Measurements from ENCODE around the gene TUFT1. TPM values are rescaled to one million over a fixed set of nuclear protein-coding genes. Genes with fewer than 3 reads are reported as not detected.

Gene TUFT1
- polyA plus RNA-seq, 2 of the 4 experiments (the other 2 are of a cell fraction) = 21.1 to 27.5 TPM

DNA sequence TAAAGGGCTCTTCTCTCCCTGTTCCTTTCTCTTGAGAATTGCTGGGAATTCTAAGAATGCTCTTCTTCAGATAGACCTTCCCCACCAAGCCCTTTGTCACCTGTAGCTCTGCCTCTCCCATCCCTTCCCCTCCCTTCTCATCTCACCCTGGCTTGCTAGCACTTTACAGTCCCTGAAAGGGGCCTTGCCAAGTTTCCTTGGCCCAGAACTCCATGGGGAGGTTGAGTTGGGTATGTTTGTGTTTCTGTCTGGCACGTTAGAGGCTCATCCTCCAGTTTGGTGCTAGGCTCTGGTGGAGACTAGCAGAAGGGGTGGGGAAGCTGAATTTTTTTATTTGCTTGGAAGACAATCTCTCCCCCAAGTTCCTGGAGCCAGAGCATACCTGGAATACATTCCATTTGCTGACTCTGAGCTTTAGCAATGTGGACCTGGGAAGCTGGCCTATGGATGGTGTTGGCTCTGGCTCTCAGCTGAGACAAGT, 24.0 kb upstream of the TUFT1 start (continued):
- TF ChIP-seq, protein P1, sequence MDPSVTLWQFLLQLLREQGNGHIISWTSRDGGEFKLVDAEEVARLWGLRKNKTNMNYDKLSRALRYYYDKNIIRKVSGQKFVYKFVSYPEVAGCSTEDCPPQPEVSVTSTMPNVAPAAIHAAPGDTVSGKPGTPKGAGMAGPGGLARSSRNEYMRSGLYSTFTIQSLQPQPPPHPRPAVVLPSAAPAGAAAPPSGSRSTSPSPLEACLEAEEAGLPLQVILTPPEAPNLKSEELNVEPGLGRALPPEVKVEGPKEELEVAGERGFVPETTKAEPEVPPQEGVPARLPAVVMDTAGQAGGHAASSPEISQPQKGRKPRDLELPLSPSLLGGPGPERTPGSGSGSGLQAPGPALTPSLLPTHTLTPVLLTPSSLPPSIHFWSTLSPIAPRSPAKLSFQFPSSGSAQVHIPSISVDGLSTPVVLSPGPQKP (IDR thresholded peaks at IDR 0.05; ENCODE audit: low read depth, low read length) = no peak
- no peak for TF ChIP-seq RCOR1 (IDR thresholded peaks at IDR 0.05; ENCODE audit: low read depth, low read length)
- TF ChIP-seq RARB (CRISPR knock-in tag; IDR thresholded peaks at IDR 0.05) = no peak
- no peak for TF ChIP-seq HEYL (CRISPR knock-in tag; IDR thresholded peaks at IDR 0.05)
- TF ChIP-seq, protein P2, sequence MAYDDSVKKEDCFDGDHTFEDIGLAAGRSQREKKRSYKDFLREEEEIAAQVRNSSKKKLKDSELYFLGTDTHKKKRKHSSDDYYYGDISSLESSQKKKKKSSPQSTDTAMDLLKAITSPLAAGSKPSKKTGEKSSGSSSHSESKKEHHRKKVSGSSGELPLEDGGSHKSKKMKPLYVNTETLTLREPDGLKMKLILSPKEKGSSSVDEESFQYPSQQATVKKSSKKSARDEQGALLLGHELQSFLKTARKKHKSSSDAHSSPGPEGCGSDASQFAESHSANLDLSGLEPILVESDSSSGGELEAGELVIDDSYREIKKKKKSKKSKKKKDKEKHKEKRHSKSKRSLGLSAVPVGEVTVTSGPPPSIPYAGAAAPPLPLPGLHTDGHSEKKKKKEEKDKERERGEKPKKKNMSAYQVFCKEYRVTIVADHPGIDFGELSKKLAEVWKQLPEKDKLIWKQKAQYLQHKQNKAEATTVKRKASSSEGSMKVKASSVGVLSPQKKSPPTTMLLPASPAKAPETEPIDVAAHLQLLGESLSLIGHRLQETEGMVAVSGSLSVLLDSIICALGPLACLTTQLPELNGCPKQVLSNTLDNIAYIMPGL (CRISPR knock-in tag; IDR thresholded peaks at IDR 0.05; ENCODE audit: borderline replicate concordance) = no peak
- TF ChIP-seq GATA3 (IDR thresholded peaks at IDR 0.05; ENCODE audit: borderline replicate concordance) = no peak
- TF ChIP-seq, protein P3, sequence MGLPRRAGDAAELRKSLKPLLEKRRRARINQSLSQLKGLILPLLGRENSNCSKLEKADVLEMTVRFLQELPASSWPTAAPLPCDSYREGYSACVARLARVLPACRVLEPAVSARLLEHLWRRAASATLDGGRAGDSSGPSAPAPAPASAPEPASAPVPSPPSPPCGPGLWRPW (IDR thresholded peaks at IDR 0.05) = no peak
- no peak for TF ChIP-seq FOXS1 (CRISPR knock-in tag; IDR thresholded peaks at IDR 0.05)
- TF ChIP-seq KDM1A (IDR thresholded peaks at IDR 0.05; ENCODE audit: low read depth) = no peak
- no peak for TF ChIP-seq ESRRA (IDR thresholded peaks at IDR 0.05; ENCODE audit: borderline replicate concordance, low read length)

DNA sequence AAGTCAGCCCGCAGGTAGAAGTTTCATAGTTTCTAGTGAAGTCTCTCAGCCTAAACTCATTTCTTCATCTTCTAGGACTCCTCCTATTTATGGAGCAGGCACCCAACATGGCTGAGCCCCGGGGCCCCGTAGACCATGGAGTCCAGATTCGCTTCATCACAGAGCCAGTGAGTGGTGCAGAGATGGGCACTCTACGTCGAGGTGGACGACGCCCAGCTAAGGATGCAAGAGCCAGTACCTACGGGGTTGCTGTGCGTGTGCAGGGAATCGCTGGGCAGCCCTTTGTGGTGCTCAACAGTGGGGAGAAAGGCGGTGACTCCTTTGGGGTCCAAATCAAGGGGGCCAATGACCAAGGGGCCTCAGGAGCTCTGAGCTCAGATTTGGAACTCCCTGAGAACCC, 21.7 kb upstream of the TUFT1 start:
- no peaks in the 10 kb centered on the region for H3K9me3 ChIP-seq
- ChIA-PET CTCF (interaction anchor here (0.7 to 6.9 kb wide), 5 partner anchors 14 to 57 kb away, joined by 4 to 47 read pairs (median 7); no protein-coding TSS in a partner anchor), POLR2A (no interaction called here)
- WGBS (ENCODE audit: missing lambda C conversion rate) = 87% methylated on average over 12 of the region's 12 CpGs
- no peak overlapping the region for H3K4me3 ChIP-seq
- peaks cover 13% of the 10 kb centered on the region for H3K4me1 ChIP-seq
- H3K27ac ChIP-seq = no peak overlapping the region
- no peak for DNase-seq (ENCODE audit: low read depth in 1 of 2, low spot score in 1 of 2)
- TF ChIP-seq HOXA7 (CRISPR knock-in tag; IDR thresholded peaks at IDR 0.05) (no peak), HEYL (CRISPR knock-in tag; IDR thresholded peaks at IDR 0.05) (no peak), CBX8 (IDR thresholded peaks at IDR 0.05) (no peak), CEBPB (IDR thresholded peaks at IDR 0.05) (no peak), KDM5A (IDR thresholded peaks at IDR 0.05) (no peak), PHF8 (IDR thresholded peaks at IDR 0.05; ENCODE audit: borderline replicate concordance, low read depth) (no peak)
- TF ChIP-seq, protein P4, sequence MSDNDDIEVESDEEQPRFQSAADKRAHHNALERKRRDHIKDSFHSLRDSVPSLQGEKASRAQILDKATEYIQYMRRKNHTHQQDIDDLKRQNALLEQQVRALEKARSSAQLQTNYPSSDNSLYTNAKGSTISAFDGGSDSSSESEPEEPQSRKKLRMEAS (IDR thresholded peaks at IDR 0.05) = no peak
- TF ChIP-seq, protein P1 (IDR thresholded peaks at IDR 0.05; ENCODE audit: low read depth, low read length) = no peak
- no peak overlapping the region for H3K4me2 ChIP-seq
- ATAC-seq = no peak
- FAIRE-seq = no peak

DNA sequence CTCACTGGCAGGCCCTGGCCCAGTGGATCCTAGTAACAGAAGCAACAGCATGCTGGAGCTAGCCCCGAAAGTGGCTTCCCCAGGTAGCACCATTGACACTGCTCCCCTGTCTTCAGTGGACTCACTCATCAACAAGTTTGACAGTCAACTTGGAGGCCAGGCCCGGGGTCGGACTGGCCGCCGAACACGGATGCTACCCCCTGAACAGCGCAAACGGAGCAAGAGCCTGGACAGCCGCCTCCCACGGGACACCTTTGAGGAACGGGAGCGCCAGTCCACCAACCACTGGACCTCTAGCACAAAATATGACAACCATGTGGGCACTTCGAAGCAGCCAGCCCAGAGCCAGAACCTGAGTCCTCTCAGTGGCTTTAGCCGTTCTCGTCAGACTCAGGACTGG, 21.2 kb upstream of the TUFT1 start:
- POLR2A ChIA-PET = no interaction called here

More for the DNA sequence above, 21.2 kb upstream of the TUFT1 start:
- TF ChIP-seq RARB (CRISPR knock-in tag; IDR thresholded peaks at IDR 0.05) (no peak), ZC3H11A (IDR thresholded peaks at IDR 0.05) (no peak), POLR2A (IDR thresholded peaks at IDR 0.05; ENCODE audit: low read length) (no peak), SREBF2 (IDR thresholded peaks at IDR 0.05) (no peak), NR3C1 (IDR thresholded peaks at IDR 0.05) (no peak), MYC (IDR thresholded peaks at IDR 0.05; ENCODE audit: borderline replicate concordance, low read length) (no peak), MAZ (IDR thresholded peaks at IDR 0.05; ENCODE audit: borderline replicate concordance, low read depth, low read length) (no peak), ZFP36 (IDR thresholded peaks at IDR 0.05; ENCODE audit: borderline replicate concordance, partially characterized antibody) (no peak), CHD2 (IDR thresholded peaks at IDR 0.05; ENCODE audit: low read length, partially characterized antibody) (no peak), FOXS1 (CRISPR knock-in tag; IDR thresholded peaks at IDR 0.05) (no peak), BHLHE40 (IDR thresholded peaks at IDR 0.05; ENCODE audit: low read depth, low read length) (no peak), NPAS2 (CRISPR knock-in tag; IDR thresholded peaks at IDR 0.05; ENCODE audit: borderline replicate concordance) (no peak), HOXB13 (CRISPR knock-in tag; IDR thresholded peaks at IDR 0.05; ENCODE audit: low read depth) (no peak), ESRRA (IDR thresholded peaks at IDR 0.05; ENCODE audit: borderline replicate concordance, low read length) (no peak), FOSL2 (IDR thresholded peaks at IDR 0.05) (no peak), FOSL2 (CRISPR knock-in tag; IDR thresholded peaks at IDR 0.05) (no peak), FOSB (CRISPR knock-in tag; IDR thresholded peaks at IDR 0.05) (no peak)
- TF ChIP-seq, protein P3 (IDR thresholded peaks at IDR 0.05) = no peak
- TF ChIP-seq, protein P5, sequence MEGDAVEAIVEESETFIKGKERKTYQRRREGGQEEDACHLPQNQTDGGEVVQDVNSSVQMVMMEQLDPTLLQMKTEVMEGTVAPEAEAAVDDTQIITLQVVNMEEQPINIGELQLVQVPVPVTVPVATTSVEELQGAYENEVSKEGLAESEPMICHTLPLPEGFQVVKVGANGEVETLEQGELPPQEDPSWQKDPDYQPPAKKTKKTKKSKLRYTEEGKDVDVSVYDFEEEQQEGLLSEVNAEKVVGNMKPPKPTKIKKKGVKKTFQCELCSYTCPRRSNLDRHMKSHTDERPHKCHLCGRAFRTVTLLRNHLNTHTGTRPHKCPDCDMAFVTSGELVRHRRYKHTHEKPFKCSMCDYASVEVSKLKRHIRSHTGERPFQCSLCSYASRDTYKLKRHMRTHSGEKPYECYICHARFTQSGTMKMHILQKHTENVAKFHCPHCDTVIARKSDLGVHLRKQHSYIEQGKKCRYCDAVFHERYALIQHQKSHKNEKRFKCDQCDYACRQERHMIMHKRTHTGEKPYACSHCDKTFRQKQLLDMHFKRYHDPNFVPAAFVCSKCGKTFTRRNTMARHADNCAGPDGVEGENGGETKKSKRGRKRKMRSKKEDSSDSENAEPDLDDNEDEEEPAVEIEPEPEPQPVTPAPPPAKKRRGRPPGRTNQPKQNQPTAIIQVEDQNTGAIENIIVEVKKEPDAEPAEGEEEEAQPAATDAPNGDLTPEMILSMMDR (IDR thresholded peaks at IDR 0.05) = no peak
- no peak overlapping the region for H3K4me2 ChIP-seq
- H3K9me3 ChIP-seq = no peaks in the 10 kb centered on the region
- ATAC-seq = no peak
- CTCF ChIA-PET = interaction anchor here (1.3 to 6.9 kb wide), 2 partner anchors 14 to 16 kb away, joined by 8 to 47 read pairs; no protein-coding TSS in a partner anchor
- DNase-seq (ENCODE audit: low read depth in 1 of 2, low spot score in 1 of 2) = no peak
- H3K4me3 ChIP-seq = no peak overlapping the region
- H3K4me1 ChIP-seq = peaks cover 8% of the 10 kb centered on the region
- FAIRE-seq = no peak
- 82% methylated on average over 15 of the region's 15 CpGs for WGBS (ENCODE audit: missing lambda C conversion rate)
- H3K27ac ChIP-seq = no peak overlapping the region

Measured in A549 (cell line).